Tibial artery (tissue), 4 donors: Measurements from ENCODE around the gene ITGA6.

Experiments
- DNase-seq, 2 donors: peaks; one replicate each; pipeline ENCODE4 v3.0.0-alpha.2; 2019
- H3K27ac ChIP-seq, 2 donors: fragments of 200-600 bp; sonication (generic) in 1 of 2; 1 replicate in 1 of 2; 2 replicates in 1 of 2; pipeline ENCODE4 v1.5.1; 2018 to 2019; ENCODE audit warnings: mild to moderate bottlenecking in 1 of 2
- H3K27me3 ChIP-seq, 2 donors: fragments of 200-600 bp; sonication (generic) in 1 of 2; one replicate each; pipeline versions ENCODE4 v1.5.1 to v1.6.0; 2016 to 2019
- H3K36me3 ChIP-seq, 3 donors: fragments of 200-600 bp; sonication (generic) in 2 of 3; one replicate each; pipeline ENCODE4 v1.5.1; 2016 to 2019; ENCODE audit warnings: mild to moderate bottlenecking in 2 of 3
- H3K4me1 ChIP-seq, 4 donors: fragments of 200-600 bp; sonication (generic) in 2 of 4; 1 replicate in 3 of 4; 2 replicates in 1 of 4; pipeline ENCODE4 v1.5.1; 2016 to 2019
- H3K4me3 ChIP-seq, 2 donors: fragments of 200-600 bp; sonication (generic) in 1 of 2; 1 replicate in 1 of 2; 2 replicates in 1 of 2; pipeline ENCODE4 v1.5.1; 2018 to 2019; ENCODE audit warnings: mild to moderate bottlenecking in 2 of 2
- H3K9me3 ChIP-seq, 3 donors: fragments of 200-600 bp; sonication (generic) in 1 of 3; one replicate each; pipeline ENCODE4 v1.5.1; 2016 to 2019
- intact Hi-C: fragments of 100-400 bp; cut with DNase I; formaldehyde crosslinking; loops from one replicate; pipeline ENCODE4 v1.15.0; 2023; ENCODE audit warnings: low total_unique reads
- TF ChIP-seq, protein P1 (sequence below), 2 experiments: fragments of 200-600 bp in 1 of 2; fragments of 450-650 bp in 1 of 2; IDR thresholded peaks; one replicate each; pipeline ENCODE4 v1.5.1; 2017 to 2019; ENCODE audit warnings: antibody characterized with exemption in 2 of 2, mild to moderate bottlenecking in 1 of 2, moderate library complexity in 1 of 2

The ITGA6 gene

DNA sequence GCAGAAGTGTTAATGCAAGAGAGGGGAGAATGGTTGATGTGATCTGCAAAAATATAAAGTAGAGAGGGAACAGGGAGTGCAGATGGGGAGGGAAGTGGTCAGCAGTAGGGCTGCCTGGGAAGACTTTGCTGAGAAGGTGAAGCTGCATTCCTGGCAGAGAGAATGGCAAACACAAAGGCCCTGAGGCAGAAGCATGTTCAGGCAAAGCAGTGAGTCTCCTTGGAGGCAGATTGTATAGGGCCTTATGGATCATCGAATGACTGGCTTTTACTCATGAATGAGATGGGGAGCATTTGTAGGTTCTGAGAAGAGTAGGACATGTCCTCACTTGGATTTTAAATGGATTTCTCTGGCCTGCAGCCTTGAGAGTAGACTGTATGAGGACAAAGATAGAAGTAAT, 9.5 kb downstream of the ITGA6 start:
- intact Hi-C loops: no loop called here
- Histone ChIP-seq H3K27me3 (no peaks in the 10 kb centered on the region), H3K27ac (no peak overlapping the region), H3K4me1 (peaks cover 0 to 15% (median under 1%) of the 10 kb centered on the region in 4 donors), H3K36me3 (no peaks in the 10 kb centered on the region), H3K4me3 (no peak overlapping the region), H3K9me3 (no peaks in the 10 kb centered on the region)
- DNase-seq: no peak
- TF ChIP-seq, protein P1, sequence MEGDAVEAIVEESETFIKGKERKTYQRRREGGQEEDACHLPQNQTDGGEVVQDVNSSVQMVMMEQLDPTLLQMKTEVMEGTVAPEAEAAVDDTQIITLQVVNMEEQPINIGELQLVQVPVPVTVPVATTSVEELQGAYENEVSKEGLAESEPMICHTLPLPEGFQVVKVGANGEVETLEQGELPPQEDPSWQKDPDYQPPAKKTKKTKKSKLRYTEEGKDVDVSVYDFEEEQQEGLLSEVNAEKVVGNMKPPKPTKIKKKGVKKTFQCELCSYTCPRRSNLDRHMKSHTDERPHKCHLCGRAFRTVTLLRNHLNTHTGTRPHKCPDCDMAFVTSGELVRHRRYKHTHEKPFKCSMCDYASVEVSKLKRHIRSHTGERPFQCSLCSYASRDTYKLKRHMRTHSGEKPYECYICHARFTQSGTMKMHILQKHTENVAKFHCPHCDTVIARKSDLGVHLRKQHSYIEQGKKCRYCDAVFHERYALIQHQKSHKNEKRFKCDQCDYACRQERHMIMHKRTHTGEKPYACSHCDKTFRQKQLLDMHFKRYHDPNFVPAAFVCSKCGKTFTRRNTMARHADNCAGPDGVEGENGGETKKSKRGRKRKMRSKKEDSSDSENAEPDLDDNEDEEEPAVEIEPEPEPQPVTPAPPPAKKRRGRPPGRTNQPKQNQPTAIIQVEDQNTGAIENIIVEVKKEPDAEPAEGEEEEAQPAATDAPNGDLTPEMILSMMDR (IDR thresholded peaks at IDR 0.05): no peak

DNA sequence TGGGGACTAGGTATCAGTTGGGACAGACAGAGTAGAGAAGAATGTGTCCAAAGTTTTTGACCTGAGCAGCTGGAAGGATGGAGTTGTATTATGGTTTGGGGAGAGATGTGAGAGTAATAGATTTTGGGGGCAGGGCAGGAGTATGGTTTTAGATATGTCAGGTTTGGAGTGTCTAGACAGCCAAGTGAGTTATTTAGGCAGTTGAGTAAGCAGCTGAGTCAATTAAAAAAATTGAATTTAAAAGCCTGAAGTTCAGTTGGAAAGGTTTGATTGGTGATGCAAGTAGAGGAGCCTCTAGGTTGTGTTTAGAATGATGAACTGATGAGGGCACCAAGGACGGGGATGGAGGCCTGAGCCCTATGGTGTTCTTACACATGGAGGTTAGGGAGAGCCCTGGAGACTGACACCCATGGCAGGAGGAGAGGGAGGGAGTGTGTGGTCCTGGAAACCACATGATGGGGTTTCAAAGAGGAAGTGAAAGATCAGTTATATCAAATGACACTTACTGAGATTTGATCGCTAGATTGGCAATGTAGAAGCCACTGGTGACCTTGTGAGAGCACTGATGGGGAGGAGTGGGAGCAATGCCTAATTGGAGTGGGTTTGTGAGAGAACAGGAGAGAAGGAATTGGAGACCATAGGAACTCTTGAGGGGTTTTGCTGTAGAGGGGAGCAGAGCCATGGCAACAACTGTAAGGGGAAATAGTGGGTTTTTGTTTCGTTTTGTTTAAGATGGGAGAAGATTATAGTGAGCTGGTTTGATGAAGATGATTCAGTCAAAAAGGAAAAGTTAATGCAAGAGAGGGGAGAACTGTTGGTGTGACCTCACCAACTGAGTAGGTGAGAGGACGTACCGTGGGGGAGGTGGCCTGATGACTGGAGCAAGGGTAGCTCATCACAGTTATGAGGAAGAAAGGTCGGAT, 10.3 kb downstream of the ITGA6 start:
- TF ChIP-seq, protein P1 (IDR thresholded peaks at IDR 0.05): no peak
- DNase-seq: no peak
- Histone ChIP-seq H3K36me3 (no peaks in the 10 kb centered on the region), H3K27ac (no peak overlapping the region), H3K27me3 (no peaks in the 10 kb centered on the region), H3K9me3 (no peaks in the 10 kb centered on the region), H3K4me1 (peaks cover 0 to 11% (median 0%) of the 10 kb centered on the region in 4 donors), H3K4me3 (no peak overlapping the region)
- intact Hi-C loops: no loop called here

DNA sequence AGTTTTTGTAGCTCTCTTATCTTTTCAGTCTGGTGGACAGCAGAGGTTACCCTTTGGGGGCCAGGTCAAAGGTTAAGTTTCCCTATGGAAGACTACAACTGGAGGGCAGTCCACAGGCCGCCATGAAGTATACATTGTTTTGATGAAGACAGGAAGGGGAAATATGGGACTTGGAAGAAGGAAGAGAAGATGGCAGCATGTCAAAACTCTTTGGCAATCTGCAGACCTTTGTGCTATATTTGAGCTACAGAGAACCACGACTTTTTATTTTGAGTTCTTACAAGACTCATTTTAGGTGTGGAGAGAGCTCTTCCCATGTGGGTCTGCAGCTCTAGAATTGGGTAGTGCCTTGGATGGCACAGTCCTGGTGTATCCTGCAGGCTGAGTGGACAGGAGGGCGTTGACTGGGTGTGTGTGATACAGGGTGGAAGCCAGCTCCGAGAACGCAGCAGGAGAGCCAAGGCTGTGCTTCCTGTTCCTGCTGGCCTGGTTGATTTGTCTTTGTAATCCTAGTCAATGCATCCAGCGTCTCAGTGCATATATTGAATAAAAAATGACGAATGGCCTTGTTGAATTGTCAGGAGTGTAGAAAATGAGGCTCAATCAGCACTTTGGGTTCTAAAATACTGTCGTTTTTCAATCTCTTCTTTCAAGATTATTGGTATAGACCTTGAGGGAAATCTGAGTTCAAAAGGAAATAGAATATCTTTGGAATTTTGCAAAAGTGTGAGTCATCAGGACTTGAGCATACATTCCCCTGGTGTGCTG, 11.5 kb downstream of the ITGA6 start:
- no peak for DNase-seq
- intact Hi-C loops: no loop called here
- H3K27me3 ChIP-seq: no peaks in the 10 kb centered on the region
- no peak overlapping the region for H3K4me3 ChIP-seq
- peaks cover 0 to 11% (median 0%) of the 10 kb centered on the region in 4 donors for H3K4me1 ChIP-seq
- no peaks in the 10 kb centered on the region for H3K9me3 ChIP-seq
- no peaks in the 10 kb centered on the region for H3K36me3 ChIP-seq
- TF ChIP-seq, protein P1 (IDR thresholded peaks at IDR 0.05): no peak
- H3K27ac ChIP-seq: no peak overlapping the region

DNA sequence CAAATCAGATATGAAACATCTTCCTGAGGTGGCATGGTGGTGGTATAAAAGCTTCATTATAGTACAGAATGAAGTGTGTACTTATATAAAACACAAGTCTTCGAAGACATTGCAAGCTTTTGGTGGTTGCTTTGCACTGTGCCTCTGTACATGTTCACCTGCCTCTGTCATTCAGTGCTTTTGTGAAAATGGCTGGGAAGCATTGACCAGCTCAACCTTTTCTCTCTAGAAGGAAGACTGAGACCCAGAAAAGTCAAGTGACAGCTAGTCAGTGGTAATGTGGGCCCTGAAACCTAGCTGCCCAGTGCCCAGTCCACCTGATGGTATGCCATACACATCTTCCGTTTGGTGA, 12.1 kb downstream of the ITGA6 start:
- DNase-seq: no peak
- Histone ChIP-seq H3K4me1 (peaks cover 0 to 8% (median 0%) of the 10 kb centered on the region in 4 donors), H3K36me3 (no peaks in the 10 kb centered on the region), H3K9me3 (no peaks in the 10 kb centered on the region), H3K4me3 (no peak overlapping the region), H3K27ac (no peak overlapping the region), H3K27me3 (no peaks in the 10 kb centered on the region)
- TF ChIP-seq, protein P1 (IDR thresholded peaks at IDR 0.05): no peak
- intact Hi-C loops: no loop called here

DNA sequence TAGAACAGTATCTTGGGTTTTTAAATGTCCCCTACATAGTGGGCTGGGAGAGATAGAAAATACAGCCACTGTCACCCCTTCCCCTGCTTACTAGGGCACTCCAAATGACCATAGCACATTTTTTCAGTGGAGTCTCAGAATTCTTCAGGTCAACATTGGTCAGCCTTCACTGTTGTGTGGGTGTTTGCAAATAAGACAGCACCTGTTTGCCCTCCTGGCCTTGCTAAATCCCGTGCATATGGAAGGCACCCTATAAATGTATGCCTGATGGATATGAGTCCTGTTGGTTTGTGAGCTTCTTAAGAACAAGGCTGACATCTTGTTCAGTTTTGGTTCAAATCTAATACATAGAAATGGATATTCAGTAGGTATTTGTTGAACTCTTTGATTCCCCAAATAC, 12.5 kb downstream of the ITGA6 start:
- H3K27me3 ChIP-seq: no peaks in the 10 kb centered on the region
- intact Hi-C loops: no loop called here
- H3K36me3 ChIP-seq: no peaks in the 10 kb centered on the region
- TF ChIP-seq, protein P1 (IDR thresholded peaks at IDR 0.05): no peak
- no peak for DNase-seq
- no peak overlapping the region for H3K4me3 ChIP-seq
- no peak overlapping the region for H3K27ac ChIP-seq
- peaks cover 0 to 8% (median 0%) of the 10 kb centered on the region in 4 donors for H3K4me1 ChIP-seq
- H3K9me3 ChIP-seq: no peaks in the 10 kb centered on the region
